HepG2 (cell line): Measurements from ENCODE around the gene MRLN. TPM values are rescaled to one million over a fixed set of nuclear protein-coding genes. Genes with fewer than 3 reads are reported as not detected.

ENCODE experiments used
- ATAC-seq: fragments of 200-7000 bp; cut with Tn5 transposase; 3 replicates; pipeline ENCODE4 v1.9.1; 2020; ENCODE audit warnings: mild to moderate bottlenecking, moderate library complexity
- BruUV-seq: library from RNA; stranded (reverse); fragments of 400-500 nt; replicated peaks from 2 replicates; lab custom pipeline; 2021; lab: Mats Ljungman, UMichigan
- CTCF ChIA-PET: fragments of 300-600 bp; formaldehyde crosslinking; extraction: SDS; loops from one replicate; lab custom pipeline; 2021; ENCODE audit warnings: low total read pairs, inconsistent platforms, low intra/inter-chr PET ratio; lab: Yijun Ruan, JAX
- POLR2A ChIA-PET: fragments of 350-600 bp; sonication (Branson Sonifier 250); formaldehyde crosslinking; loops from one replicate; lab custom pipeline; 2020; ENCODE audit warnings: antibody characterized with exemption, inconsistent platforms; lab: Yijun Ruan, JAX
- DNase-seq: peaks from one replicate; pipeline ENCODE4 v3.0.0-alpha.2; 2015; ENCODE audit warnings: low spot score
- FAIRE-seq: peaks from 3 replicates; lab custom pipeline; 2011; peaks lifted over from hg19 to GRCh38; lab: Jason Lieb, UNC
- H2AFZ ChIP-seq: one replicate; pipeline ENCODE4 v1.6.1; 2011; ENCODE audit warnings: low read length, inconsistent platforms
- H3K27ac ChIP-seq: fragments of 300-600 bp; 3 replicates; pipeline ENCODE4 v1.8.0; 2011; ENCODE audit warnings: mixed run types, mild to moderate bottlenecking, mixed read lengths, low read length, inconsistent platforms; ENCODE audit not compliant: insufficient read depth; ENCODE audit errors: extremely low read length
- H3K27me3 ChIP-seq, 2 experiments: fragments of 200-600 bp in 1 of 2; 2 replicates in 1 of 2; 3 replicates in 1 of 2; pipeline versions ENCODE4 v1.6.0 to v1.8.0; 2011; ENCODE audit warnings: low read length in 2 of 2, mild to moderate bottlenecking in 2 of 2, moderate library complexity in 2 of 2, inconsistent platforms in 1 of 2; ENCODE audit not compliant: insufficient read depth in 2 of 2, control insufficient read depth in 1 of 2
- H3K36me3 ChIP-seq, 2 experiments: fragments of 200-600 bp in 1 of 2; replicated peaks in 1 of 2; 2 replicates in 1 of 2; 3 replicates in 1 of 2; pipeline versions ENCODE4 v1.5.1 to v1.8.0; 2011; ENCODE audit warnings: low read length in 2 of 2, inconsistent platforms in 1 of 2; ENCODE audit not compliant: insufficient read depth in 2 of 2, control insufficient read depth in 1 of 2
- H3K4me1 ChIP-seq: 2 replicates; pipeline ENCODE4 v1.5.1; 2012; ENCODE audit warnings: low read length, inconsistent platforms; ENCODE audit not compliant: insufficient read depth
- H3K4me2 ChIP-seq: 2 replicates; pipeline ENCODE4 v1.6.0; 2011; ENCODE audit warnings: low read depth, low read length, inconsistent platforms
- H3K4me3 ChIP-seq, 3 experiments: fragments of 200-600 bp in 1 of 3; sonication (generic), shearing (Covaris generic) in 1 of 3; replicated peaks in 1 of 3; 2 replicates each; pipeline ENCODE4 v1.5.1; 2011 to 2016; ENCODE audit warnings: low read length in 3 of 3, inconsistent platforms in 2 of 3, low read depth in 2 of 3, mild to moderate bottlenecking in 2 of 3, control low read depth in 1 of 3, mixed read lengths in 1 of 3; ENCODE audit not compliant: insufficient read depth in 1 of 3
- H3K79me2 ChIP-seq: one replicate; pipeline ENCODE4 v1.6.1; 2011; ENCODE audit warnings: low read length, inconsistent platforms; ENCODE audit not compliant: insufficient read depth
- H3K9ac ChIP-seq: 2 replicates; pipeline ENCODE4 v1.6.0; 2011; ENCODE audit warnings: mild to moderate bottlenecking, low read depth, low read length, inconsistent platforms; ENCODE audit not compliant: insufficient read depth
- H3K9me3 ChIP-seq: 2 replicates; pipeline ENCODE4 v1.5.1; 2012; ENCODE audit warnings: mild to moderate bottlenecking, low read length
- H4K20me1 ChIP-seq: 2 replicates; pipeline ENCODE4 v1.6.0; 2011; ENCODE audit warnings: inconsistent platforms, mild to moderate bottlenecking, low read length, moderate library complexity; ENCODE audit not compliant: insufficient read depth
- FOXA3 ChIP-seq: IDR thresholded peaks from 2 replicates; pipeline ENCODE4 v1.6.1; 2016; ENCODE audit warnings: missing genetic modification reagents, missing compliant biosample characterization
- FOXJ3 ChIP-seq: sonication (generic); formaldehyde crosslinking; IDR thresholded peaks from 2 replicates; pipeline ENCODE4 v1.4.0; 2020; ENCODE audit warnings: missing genetic modification reagents, mild to moderate bottlenecking, borderline replicate concordance
- MED1 ChIP-seq: sonication (generic); formaldehyde crosslinking; IDR thresholded peaks from 2 replicates; pipeline ENCODE4 v1.4.0; 2020; ENCODE audit warnings: missing genetic modification reagents
- MZF1 ChIP-seq: sonication (generic); formaldehyde crosslinking; IDR thresholded peaks from 2 replicates; pipeline ENCODE4 v1.8.1; 2023; ENCODE audit warnings: mild to moderate bottlenecking, missing genetic modification reagents, borderline replicate concordance
- NFKBIZ ChIP-seq: IDR thresholded peaks from 2 replicates; pipeline ENCODE4 v1.6.1; 2018; ENCODE audit warnings: missing genetic modification reagents, missing compliant biosample characterization
- RBAK ChIP-seq: sonication (generic); formaldehyde crosslinking; IDR thresholded peaks from 2 replicates; pipeline ENCODE4 v1.5.1; 2020; ENCODE audit warnings: mild to moderate bottlenecking, missing genetic modification reagents
- SOX13 ChIP-seq, 3 experiments: fragments of 450-650 bp in 1 of 3; sonication (generic) in 1 of 3; formaldehyde crosslinking in 1 of 3; IDR thresholded peaks in 2 of 3; conservative IDR thresholded peaks in 1 of 3; 2 replicates each; pipeline versions ENCODE4 v1.5.0 to v1.6.1; 2016 to 2020; ENCODE audit warnings: antibody characterized with exemption in 1 of 3, mild to moderate bottlenecking in 1 of 3, missing compliant biosample characterization in 1 of 3, missing genetic modification reagents in 1 of 3, moderate library complexity in 1 of 3
- TBL1XR1 ChIP-seq: fragments of 150-350 bp; IDR thresholded peaks from 2 replicates; pipeline ENCODE4 v1.6.1; 2014; ENCODE audit warnings: borderline replicate concordance, low read length; ENCODE audit not compliant: partially characterized antibody
- ZFP36L1 ChIP-seq: sonication (generic); formaldehyde crosslinking; IDR thresholded peaks from 2 replicates; pipeline ENCODE4 v1.8.0; 2022; ENCODE audit warnings: mild to moderate bottlenecking, missing genetic modification reagents, moderate library complexity
- ZNF232 ChIP-seq: sonication (generic); formaldehyde crosslinking; IDR thresholded peaks from 2 replicates; pipeline ENCODE4 v1.4.0; 2020; ENCODE audit warnings: missing genetic modification reagents, borderline replicate concordance
- ZNF639 ChIP-seq: conservative IDR thresholded peaks from 2 replicates; pipeline ENCODE4 v1.6.1; 2018; ENCODE audit warnings: missing genetic modification reagents
- ZNF746 ChIP-seq: sonication (generic); formaldehyde crosslinking; IDR thresholded peaks from 2 replicates; pipeline ENCODE4 v1.8.0; 2022; ENCODE audit warnings: mild to moderate bottlenecking, missing genetic modification reagents
- ZNF792 ChIP-seq: IDR thresholded peaks from 2 replicates; pipeline ENCODE4 v1.6.1; 2016
- WGBS: methylation state at CpG from one replicate; pipeline ENCODE4 v1.1.6; 2017; ENCODE audit warnings: low lambda C conversion rate; 5-methylcytosine and 5-hydroxymethylcytosine counted together
- in situ Hi-C: cut with HindIII; loops from 2 replicates; pipeline ENCODE4 v1.10.0; 2017; ENCODE audit warnings: low pct_unique_long_range_greater_than_20kb; ENCODE audit not compliant: extremely low pct_ligation_motif_present
- intact Hi-C: fragments of 100-400 bp; cut with micrococcal nuclease; formaldehyde crosslinking; loops from one replicate; pipeline ENCODE4 v1.10.0; 2022; ENCODE audit not compliant: unreplicated experiment
- polyA plus RNA-seq, 8 experiments: library from polyadenylated mRNA; depleted of rRNA in 3 of 8; stranded (reverse) in 7 of 8; unstranded in 1 of 8; fragments of >200 nt; fragmentation: Illumina TruSeq in 4 of 8; extraction: Trizol in 4 of 8; gene quantifications; 2 replicates each; pipeline versions ENCODE4 v1.2.1 to v1.2.3, GENCODE V29; 2011 to 2016; ENCODE audit warnings: low read depth in 4 of 8, missing spikeins in 1 of 8, mixed read lengths in 1 of 8; ENCODE audit not compliant: insufficient read depth in 1 of 8
- total RNA-seq, 5 experiments: library from RNA; depleted of rRNA; stranded (reverse); fragments of >200 nt; fragmentation: Illumina TruSeq; extraction: Trizol; gene quantifications; 2 replicates each; pipeline ENCODE4 v1.2.3, GENCODE V29; 2016; ENCODE audit warnings: low read depth in 1 of 5
- TF ChIP-seq, protein P1 (sequence below): sonication (generic); formaldehyde crosslinking; IDR thresholded peaks from 2 replicates; pipeline ENCODE4 v1.4.0; 2020; ENCODE audit warnings: missing genetic modification reagents
- TF ChIP-seq, protein P2 (sequence below): sonication (generic); formaldehyde crosslinking; IDR thresholded peaks from 2 replicates; pipeline ENCODE4 v1.8.0; 2022; ENCODE audit warnings: mild to moderate bottlenecking, missing genetic modification reagents, moderate library complexity

The MRLN gene
- total and polyA plus RNA-seq, 2 of the 13 experiments (the other 11 are each of a cell fraction or from before 2014, with no cell fraction given), result not detected

DNA sequence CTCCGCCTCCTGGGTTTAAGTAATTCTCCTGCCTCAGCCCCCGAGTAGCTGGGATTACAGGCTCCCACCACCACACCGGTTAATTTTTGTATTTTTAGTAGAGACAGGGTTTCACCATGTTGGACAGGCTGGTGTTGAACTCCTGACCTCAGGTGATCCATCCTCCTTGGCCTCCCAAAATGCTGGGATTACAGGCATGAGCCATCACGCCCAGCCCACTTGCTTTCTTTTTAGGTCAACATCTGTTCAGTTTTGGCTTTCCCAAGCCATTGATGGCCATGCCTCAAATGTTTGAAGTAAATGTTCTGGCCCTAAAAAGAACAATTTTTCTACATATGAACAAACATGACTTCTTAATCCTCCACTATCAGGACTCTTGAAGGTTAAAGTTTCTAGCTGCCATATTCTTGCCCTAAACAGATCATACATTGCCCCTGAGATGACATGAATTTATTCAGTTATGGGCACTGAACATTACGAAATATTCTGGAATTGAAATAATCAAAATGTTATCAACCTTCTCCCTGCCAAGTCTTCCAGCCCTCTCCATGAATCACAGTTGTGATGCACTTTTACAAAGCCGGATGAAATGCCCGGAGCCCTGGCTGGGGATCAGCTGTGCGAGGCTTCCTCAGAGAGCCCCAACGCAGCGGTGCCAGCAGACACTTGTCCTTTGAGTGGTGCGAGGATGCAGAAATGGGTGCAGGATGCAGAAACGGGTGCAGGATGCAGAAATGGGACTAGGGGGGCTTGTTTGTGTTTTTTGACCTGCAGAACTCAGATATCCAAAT, 2.9 kb downstream of the MRLN start (continued):
- TF ChIP-seq, protein P1, sequence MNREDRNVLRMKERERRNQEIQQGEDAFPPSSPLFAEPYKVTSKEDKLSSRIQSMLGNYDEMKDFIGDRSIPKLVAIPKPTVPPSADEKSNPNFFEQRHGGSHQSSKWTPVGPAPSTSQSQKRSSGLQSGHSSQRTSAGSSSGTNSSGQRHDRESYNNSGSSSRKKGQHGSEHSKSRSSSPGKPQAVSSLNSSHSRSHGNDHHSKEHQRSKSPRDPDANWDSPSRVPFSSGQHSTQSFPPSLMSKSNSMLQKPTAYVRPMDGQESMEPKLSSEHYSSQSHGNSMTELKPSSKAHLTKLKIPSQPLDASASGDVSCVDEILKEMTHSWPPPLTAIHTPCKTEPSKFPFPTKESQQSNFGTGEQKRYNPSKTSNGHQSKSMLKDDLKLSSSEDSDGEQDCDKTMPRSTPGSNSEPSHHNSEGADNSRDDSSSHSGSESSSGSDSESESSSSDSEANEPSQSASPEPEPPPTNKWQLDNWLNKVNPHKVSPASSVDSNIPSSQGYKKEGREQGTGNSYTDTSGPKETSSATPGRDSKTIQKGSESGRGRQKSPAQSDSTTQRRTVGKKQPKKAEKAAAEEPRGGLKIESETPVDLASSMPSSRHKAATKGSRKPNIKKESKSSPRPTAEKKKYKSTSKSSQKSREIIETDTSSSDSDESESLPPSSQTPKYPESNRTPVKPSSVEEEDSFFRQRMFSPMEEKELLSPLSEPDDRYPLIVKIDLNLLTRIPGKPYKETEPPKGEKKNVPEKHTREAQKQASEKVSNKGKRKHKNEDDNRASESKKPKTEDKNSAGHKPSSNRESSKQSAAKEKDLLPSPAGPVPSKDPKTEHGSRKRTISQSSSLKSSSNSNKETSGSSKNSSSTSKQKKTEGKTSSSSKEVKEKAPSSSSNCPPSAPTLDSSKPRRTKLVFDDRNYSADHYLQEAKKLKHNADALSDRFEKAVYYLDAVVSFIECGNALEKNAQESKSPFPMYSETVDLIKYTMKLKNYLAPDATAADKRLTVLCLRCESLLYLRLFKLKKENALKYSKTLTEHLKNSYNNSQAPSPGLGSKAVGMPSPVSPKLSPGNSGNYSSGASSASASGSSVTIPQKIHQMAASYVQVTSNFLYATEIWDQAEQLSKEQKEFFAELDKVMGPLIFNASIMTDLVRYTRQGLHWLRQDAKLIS (CRISPR knock-in tag), result no peak
- TF ChIP-seq TBL1XR1, result no peak
- TF ChIP-seq ZNF792, result no peak

- Histone ChIP-seq H3K27me3 (no peaks in the 10 kb centered on the region), H3K9ac (no peak overlapping the region), H4K20me1 (no peaks in the 10 kb centered on the region), H3K79me2 (no peaks in the 10 kb centered on the region), H3K4me1 (no peaks in the 10 kb centered on the region), H3K36me3 (no peaks in the 10 kb centered on the region), H3K4me3 (no peak overlapping the region), H3K27ac (no peak overlapping the region), H3K4me2 (no peak overlapping the region), H3K9me3 (no peaks in the 10 kb centered on the region)
- intact Hi-C loops, result loop anchor here (5.0 kb wide), 1 partner anchor 507 kb away; no protein-coding TSS in a partner anchor
- 0% methylated on average over 1 of the region's 1 CpG for WGBS
- DNase-seq (no peak), ATAC-seq (peak; percentile 57; the same call in 2 of the 3 replicates)
- CTCF ChIA-PET, result no interaction called here
- POLR2A ChIA-PET, result no interaction called here
- in situ Hi-C loops, result no loop called here
- BruUV-seq, result no TSS peak
- TF ChIP-seq FOXA3 (CRISPR knock-in tag) (no peak), MED1 (CRISPR knock-in tag) (0 out of 2 replicates have a peak, but pooled peaks have one; percentile 26), SOX13 (IDR thresholded peaks at IDR 0.05) (no peak), SOX13 (CRISPR knock-in tag; conservative IDR thresholded peaks at IDR 0.05 in 1 of 2, IDR thresholded peaks at IDR 0.05 in 1 of 2) (no peak), ZFP36L1 (CRISPR knock-in tag) (no peak), NFKBIZ (CRISPR knock-in tag) (no peak), RBAK (CRISPR knock-in tag) (peak; percentile 57; the same call in 1 of the 2 replicates), ZNF639 (CRISPR knock-in tag) (no peak), ZNF746 (no peak), MZF1 (no peak), ZNF232 (CRISPR knock-in tag) (no peak), FOXJ3 (CRISPR knock-in tag) (no peak)
- TF ChIP-seq, protein P2, sequence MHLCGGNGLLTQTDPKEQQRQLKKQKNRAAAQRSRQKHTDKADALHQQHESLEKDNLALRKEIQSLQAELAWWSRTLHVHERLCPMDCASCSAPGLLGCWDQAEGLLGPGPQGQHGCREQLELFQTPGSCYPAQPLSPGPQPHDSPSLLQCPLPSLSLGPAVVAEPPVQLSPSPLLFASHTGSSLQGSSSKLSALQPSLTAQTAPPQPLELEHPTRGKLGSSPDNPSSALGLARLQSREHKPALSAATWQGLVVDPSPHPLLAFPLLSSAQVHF, result no peak
- TF ChIP-seq, all 625 proteins: peak for 2
- no peak for FAIRE-seq
- H2AFZ ChIP-seq, result no peak overlapping the region
These were observed 4.4 kb downstream of the MRLN start for GRCh38 chr10:59748834-59749233.
